CD4-positive, alpha-beta T cell (primary cell): Measurements from ENCODE around the gene MS4A6A. TPM values are rescaled to one million over a fixed set of nuclear protein-coding genes. Genes with fewer than 3 reads are reported as not detected.
A peak's percentile ranks its signal among the peaks of the same experiment; 100 is the strongest.

Experiments
- ATAC-seq: fragments of 200-7000 bp; cut with Tn5 transposase; one replicate; pipeline ENCODE4 v1.10.0; 2022; ENCODE audit warnings: mild to moderate bottlenecking; ENCODE audit not compliant: poor library complexity
- CTCF ChIA-PET: fragments of 350-600 bp; sonication (Branson Sonifier 250); formaldehyde crosslinking; loops from one replicate; lab custom pipeline; 2021; ENCODE audit warnings: antibody characterized with exemption, inconsistent platforms; lab: Charles Lee
- POLR2A ChIA-PET: fragments of 350-600 bp; sonication (Branson Sonifier 250); formaldehyde crosslinking; loops from one replicate; lab custom pipeline; 2021; ENCODE audit warnings: antibody characterized with exemption, inconsistent platforms; lab: Charles Lee
- DNase-seq, 14 experiments: peaks; one replicate each; pipeline ENCODE4 v3.0.0-alpha.2; 2013 to 2020; ENCODE audit warnings: mixed read lengths in 2 of 14
- H3K27ac ChIP-seq, 2 donors: one replicate each; pipeline versions ENCODE4 v1.5.1 to v1.7.0; 2013; ENCODE audit warnings: low read length in 2 of 2, low read depth in 1 of 2, mild to moderate bottlenecking in 1 of 2
- H3K27me3 ChIP-seq, 2 experiments: 1 replicate in 1 of 2; 2 replicates in 1 of 2; pipeline versions ENCODE4 v1.6.1 to v1.7.0; 2013; ENCODE audit warnings: low read length in 2 of 2, control low read depth in 1 of 2, mild to moderate bottlenecking in 1 of 2, moderate library complexity in 1 of 2; ENCODE audit not compliant: insufficient read depth in 2 of 2, control insufficient read depth in 1 of 2
- H3K36me3 ChIP-seq: one replicate; pipeline ENCODE4 v1.6.1; 2013; ENCODE audit warnings: low read length, control low read depth; ENCODE audit not compliant: insufficient read depth
- H3K4me1 ChIP-seq: one replicate; pipeline ENCODE4 v1.6.1; 2013; ENCODE audit warnings: low read length, control low read depth; ENCODE audit not compliant: insufficient read depth
- H3K4me3 ChIP-seq: one replicate; pipeline ENCODE4 v1.5.1; 2013; ENCODE audit warnings: mild to moderate bottlenecking, low read length, moderate library complexity
- H3K9me3 ChIP-seq, 2 experiments: 1 replicate in 1 of 2; 2 replicates in 1 of 2; pipeline versions ENCODE4 v1.6.1 to v1.7.0; 2013; ENCODE audit warnings: low read length in 2 of 2, mild to moderate bottlenecking in 2 of 2, control low read depth in 1 of 2, moderate library complexity in 1 of 2; ENCODE audit not compliant: control insufficient read depth in 1 of 2, insufficient read depth in 1 of 2
- H3K27ac Mint-ChIP-seq: one replicate; pipeline ENCODE4 v1.8.0; 2020; ENCODE audit warnings: mixed read lengths
- H3K27me3 Mint-ChIP-seq: one replicate; pipeline ENCODE4 v1.8.0; 2021; ENCODE audit warnings: mixed read lengths
- H3K36me3 Mint-ChIP-seq: one replicate; pipeline ENCODE4 v1.8.0; 2021; ENCODE audit warnings: low read depth, mixed read lengths
- H3K4me1 Mint-ChIP-seq: one replicate; pipeline ENCODE4 v1.8.0; 2021; ENCODE audit warnings: low read depth, mixed read lengths
- H3K4me3 Mint-ChIP-seq: one replicate; pipeline ENCODE4 v1.8.0; 2020; ENCODE audit warnings: mild to moderate bottlenecking, mixed read lengths
- H3K9me3 Mint-ChIP-seq: one replicate; pipeline ENCODE4 v1.8.0; 2020; ENCODE audit warnings: mixed read lengths
- CTCF ChIP-seq: fragments of 200-600 bp; IDR thresholded peaks from one replicate; pipeline ENCODE4 v1.8.0; 2022; ENCODE audit warnings: antibody characterized with exemption, mild to moderate bottlenecking
- intact Hi-C, 2 experiments: fragments of 100-400 bp; cut with DNase I in 1 of 2; cut with micrococcal nuclease in 1 of 2; formaldehyde crosslinking; loops; one replicate each; pipeline versions ENCODE4 v1.15.1 to v1.9.0; 2023 to 2025; cut with DNase I, micrococcal nuclease
- total RNA-seq, 174 experiments: library from RNA in 2 of 174; stranded (reverse) in 2 of 174; gene quantifications; one replicate each; pipeline ENCODE4 v1.2.3 and lab custom pipeline; 2021 to 2026

Gene MS4A6A
- total RNA-seq, 2 experiments from 2014 or later: 3.3 TPM

- CTCF ChIA-PET: no interaction called here
- Histone ChIP-seq H3K9me3 (no peaks in the 10 kb centered on the region), H3K4me1 (no peaks in the 10 kb centered on the region), H3K27ac (no peak overlapping the region), H3K27me3 (no peaks in the 10 kb centered on the region), H3K4me3 (no peak overlapping the region), H3K36me3 (no peaks in the 10 kb centered on the region)
- intact Hi-C loops: no loop called here
- Mint-ChIP-seq H3K4me1 (peaks cover 10% of the 10 kb centered on the region), H3K9me3 (no peaks in the 10 kb centered on the region), H3K27ac (no peak overlapping the region), H3K4me3 (no peak overlapping the region), H3K27me3 (no peaks in the 10 kb centered on the region), H3K36me3 (no peaks in the 10 kb centered on the region)
- ATAC-seq (peak; percentile 46), DNase-seq (no peak)
- TF ChIP-seq CTCF: no peak
- POLR2A ChIA-PET: no interaction called here
These were observed 39.1 kb downstream of the MS4A6A start for GRCh38 chr11:60143768-60144167.

GRCh38 chr11:60133917-60134316 is 49.0 kb downstream of the MS4A6A start:
- H3K27me3 ChIP-seq: peaks cover 0 to 5% of the 10 kb centered on the region in 2 experiments
- ATAC-seq: no peak
- Mint-ChIP-seq H3K27me3 (no peaks in the 10 kb centered on the region), H3K36me3 (no peaks in the 10 kb centered on the region), H3K4me1 (no peaks in the 10 kb centered on the region), H3K4me3 (no peak overlapping the region), H3K9me3 (no peaks in the 10 kb centered on the region), H3K27ac (no peak overlapping the region)
- intact Hi-C loops: no loop called here
- CTCF ChIA-PET: no interaction called here
- no peak overlapping the region for H3K27ac ChIP-seq
- H3K4me1 ChIP-seq: no peaks in the 10 kb centered on the region
- H3K4me3 ChIP-seq: no peak overlapping the region
- no peaks in the 10 kb centered on the region for H3K36me3 ChIP-seq
- peaks cover 0 to 10% of the 10 kb centered on the region in 2 experiments for H3K9me3 ChIP-seq
- no peak for DNase-seq
- TF ChIP-seq CTCF: no peak
- POLR2A ChIA-PET: no interaction called here

GRCh38 chr11:60131912-60132311 is 51.0 kb downstream of the MS4A6A start:
- Histone ChIP-seq H3K9me3 (peaks cover 0 to 10% of the 10 kb centered on the region in 2 experiments), H3K4me1 (no peaks in the 10 kb centered on the region), H3K4me3 (no peak overlapping the region), H3K27me3 (peaks cover 0 to 5% of the 10 kb centered on the region in 2 experiments), H3K27ac (no peak overlapping the region), H3K36me3 (no peaks in the 10 kb centered on the region)
- no peak for DNase-seq
- Mint-ChIP-seq H3K36me3 (no peaks in the 10 kb centered on the region), H3K4me1 (no peaks in the 10 kb centered on the region), H3K4me3 (no peak overlapping the region), H3K27me3 (no peaks in the 10 kb centered on the region), H3K27ac (no peak overlapping the region), H3K9me3 (no peaks in the 10 kb centered on the region)
- CTCF ChIA-PET: no interaction called here
- POLR2A ChIA-PET: no interaction called here
- no peak for ATAC-seq
- no peak for TF ChIP-seq CTCF
- intact Hi-C loops: loop anchor here in 1 of 2 experiments (2.0 kb wide), 1 partner anchor 309 kb away; no protein-coding TSS in a partner anchor
